ENCODE measurements around the gene TTC16.
"Not testable (repeated sequence)": the region's sequence is repeated elsewhere in the genome, so short reads cannot be mapped to it uniquely, and the experiment has no call there.

Gene TTC16

GRCh38 chr9:127746959-127747569, 31.2 kb downstream of the TTC16 start:
- DNase-seq: no peak

- no peak for DNase-seq
These were observed 33.4 kb downstream of the TTC16 start for GRCh38 chr9:127749090-127749787.

GRCh38 chr9:127751269-127752054, 35.6 kb downstream of the TTC16 start:
- no peak for DNase-seq

GRCh38 chr9:127753148-127753547, 37.3 kb downstream of the TTC16 start:
- no peak for DNase-seq

GRCh38 chr9:127753622-127754021, 37.7 kb downstream of the TTC16 start:
- DNase-seq: no peak

GRCh38 chr9:127754099-127755060, 38.5 kb downstream of the TTC16 start:
- no peak for DNase-seq

GRCh38 chr9:127755061-127756060, 39.5 kb downstream of the TTC16 start:
- DNase-seq: no peak

- no peak for DNase-seq
These were observed 40.4 kb downstream of the TTC16 start for GRCh38 chr9:127756233-127756632.

GRCh38 chr9:127756776-127757175, 40.9 kb downstream of the TTC16 start:
- DNase-seq: not testable (repeated sequence)

GRCh38 chr9:127758843-127759242, 43.0 kb downstream of the TTC16 start:
- DNase-seq: no peak

GRCh38 chr9:127761061-127761460, 45.2 kb downstream of the TTC16 start:
- DNase-seq: no peak

GRCh38 chr9:127761491-127761956, 45.6 kb downstream of the TTC16 start:
- no peak for DNase-seq

- no peak for DNase-seq
These were observed 46.3 kb downstream of the TTC16 start for GRCh38 chr9:127762111-127762676.

- DNase-seq: peak; percentile 55 to 59
These were observed 48.1 kb downstream of the TTC16 start for GRCh38 chr9:127763918-127764384.

GRCh38 chr9:127765418-127765817, 49.5 kb downstream of the TTC16 start:
- no peak for DNase-seq

GRCh38 chr9:127767410-127767809, 51.5 kb downstream of the TTC16 start:
- no peak for DNase-seq

GRCh38 chr9:127767909-127768331, 52.0 kb downstream of the TTC16 start:
- DNase-seq: no peak

GRCh38 chr9:127768698-127769097, 52.8 kb downstream of the TTC16 start:
- DNase-seq: no peak

GRCh38 chr9:127769101-127769500, 53.2 kb downstream of the TTC16 start:
- no peak for DNase-seq

GRCh38 chr9:127769929-127770582, 54.2 kb downstream of the TTC16 start:
- DNase-seq: no peak
